Measurements from ENCODE around the gene TMEM53. TPM values are rescaled to one million over a fixed set of nuclear protein-coding genes. Genes with fewer than 3 reads are reported as not detected.

The TMEM53 gene
- total and polyA plus RNA-seq, 12 donors = 7.2 to 47.4 (median 12.6) TPM

- H3K36me3 ChIP-seq (replicated peaks in 1 of 2) = peaks cover 0 to 54% of the 10 kb centered on the region in 2 donors
Observed at GRCh38 chr1:44651069-44651468, 23.2 kb downstream of the TMEM53 start.

DNA sequence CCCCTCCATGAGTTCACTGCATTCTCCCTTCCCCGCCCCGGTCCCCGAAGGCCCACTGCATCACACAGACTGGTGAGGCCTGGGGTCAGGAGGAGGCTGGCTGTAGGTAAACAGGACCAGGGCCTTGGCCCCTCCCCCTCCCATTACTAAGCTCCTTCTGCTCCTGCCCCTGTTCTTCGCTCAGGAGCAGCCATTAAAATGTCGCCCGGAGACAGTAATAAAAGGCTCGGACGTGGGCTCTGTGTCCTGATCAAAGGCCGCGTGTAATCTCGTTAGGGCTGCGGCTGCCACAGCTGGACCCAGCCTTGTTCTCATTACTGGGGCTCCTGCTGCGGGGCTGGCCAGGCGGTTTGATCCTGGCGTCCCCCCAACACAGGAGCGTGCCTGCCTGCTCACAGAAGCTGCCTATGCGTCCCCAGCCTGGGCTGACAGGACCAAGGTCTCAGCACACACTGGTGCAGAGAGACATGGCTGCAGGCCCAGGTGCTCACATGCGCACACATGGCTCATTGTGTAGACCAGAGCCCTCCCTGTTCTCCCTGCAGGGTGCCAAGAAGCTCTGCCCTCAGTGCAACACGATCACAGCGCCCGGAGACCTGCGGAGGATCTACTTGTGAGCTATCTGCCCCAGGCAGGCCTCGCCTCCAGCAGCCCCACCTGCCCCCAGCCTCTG, 24.0 kb downstream of the TMEM53 start:
- intact Hi-C loops (cut with DNase I) = loop anchor here in 1 of 2 donors (5.0 kb wide), 1 partner anchor 38 kb away; no protein-coding TSS in a partner anchor

More at GRCh38 chr1:44651069-44651468, 23.2 kb downstream of the TMEM53 start:
- no peak overlapping the region for H3K4me3 ChIP-seq
- intact Hi-C loops (cut with DNase I) = loop anchor here in 1 of 2 donors (5.0 kb wide), 1 partner anchor 39 kb away; no protein-coding TSS in a partner anchor
- no peak for TF ChIP-seq CTCF (IDR thresholded peaks at IDR 0.05)
- TF ChIP-seq POLR2A (IDR thresholded peaks at IDR 0.05) = no peak
- H3K27me3 ChIP-seq = no peaks in the 10 kb centered on the region
- no peak for DNase-seq
- 82 to 96% (median 86%) methylated on average over 8 of the region's 8 CpGs for WGBS, 4 donors
- H3K9me3 ChIP-seq (replicated peaks in 1 of 3) = no peaks in the 10 kb centered on the region
- no peak overlapping the region for H3K27ac ChIP-seq
- H3K4me1 ChIP-seq (replicated peaks in 1 of 2) = peaks cover 7% of the 10 kb centered on the region in 2 donors

GRCh38 chr1:44649788-44650158, 24.5 kb downstream of the TMEM53 start:
- no peak for DNase-seq
- H3K36me3 ChIP-seq (replicated peaks in 1 of 2) = peaks cover 0 to 67% of the 10 kb centered on the region in 2 donors
- intact Hi-C loops (cut with DNase I) = loop anchor here in 1 of 2 donors (5.0 kb wide), 1 partner anchor 37 kb away; no protein-coding TSS in a partner anchor
- no peaks in the 10 kb centered on the region for H3K9me3 ChIP-seq (replicated peaks in 1 of 3)
- H3K27ac ChIP-seq = peak overlapping the region in 1 of 5 donors; percentile 30
- H3K4me3 ChIP-seq = no peak overlapping the region
- peaks cover 19 to 20% of the 10 kb centered on the region in 2 donors for H3K4me1 ChIP-seq (replicated peaks in 1 of 2)
- 88 to 93% (median 90%) methylated on average over 7 to 13 of the region's 13 CpGs for WGBS, 4 donors
- TF ChIP-seq CTCF (IDR thresholded peaks at IDR 0.05) (no peak), POLR2A (IDR thresholded peaks at IDR 0.05) (no peak)
- no peaks in the 10 kb centered on the region for H3K27me3 ChIP-seq

More for the DNA sequence above, 24.0 kb downstream of the TMEM53 start:
- WGBS, 4 donors = 84 to 95% (median 88%) methylated on average over 13 to 23 of the region's 23 CpGs
- Histone ChIP-seq H3K36me3 (replicated peaks in 1 of 2) (peaks cover 0 to 62% of the 10 kb centered on the region in 2 donors), H3K4me3 (no peak overlapping the region), H3K27ac (peak overlapping the region in 1 of 5 donors; percentile 30), H3K9me3 (replicated peaks in 1 of 3) (no peaks in the 10 kb centered on the region), H3K27me3 (no peaks in the 10 kb centered on the region), H3K4me1 (replicated peaks in 1 of 2) (peaks cover 14 to 15% of the 10 kb centered on the region in 2 donors)
- TF ChIP-seq POLR2A (IDR thresholded peaks at IDR 0.05) = no peak
- no peak for TF ChIP-seq CTCF (IDR thresholded peaks at IDR 0.05)
- DNase-seq = peak in 1 of 7 donors; percentile 87

DNA sequence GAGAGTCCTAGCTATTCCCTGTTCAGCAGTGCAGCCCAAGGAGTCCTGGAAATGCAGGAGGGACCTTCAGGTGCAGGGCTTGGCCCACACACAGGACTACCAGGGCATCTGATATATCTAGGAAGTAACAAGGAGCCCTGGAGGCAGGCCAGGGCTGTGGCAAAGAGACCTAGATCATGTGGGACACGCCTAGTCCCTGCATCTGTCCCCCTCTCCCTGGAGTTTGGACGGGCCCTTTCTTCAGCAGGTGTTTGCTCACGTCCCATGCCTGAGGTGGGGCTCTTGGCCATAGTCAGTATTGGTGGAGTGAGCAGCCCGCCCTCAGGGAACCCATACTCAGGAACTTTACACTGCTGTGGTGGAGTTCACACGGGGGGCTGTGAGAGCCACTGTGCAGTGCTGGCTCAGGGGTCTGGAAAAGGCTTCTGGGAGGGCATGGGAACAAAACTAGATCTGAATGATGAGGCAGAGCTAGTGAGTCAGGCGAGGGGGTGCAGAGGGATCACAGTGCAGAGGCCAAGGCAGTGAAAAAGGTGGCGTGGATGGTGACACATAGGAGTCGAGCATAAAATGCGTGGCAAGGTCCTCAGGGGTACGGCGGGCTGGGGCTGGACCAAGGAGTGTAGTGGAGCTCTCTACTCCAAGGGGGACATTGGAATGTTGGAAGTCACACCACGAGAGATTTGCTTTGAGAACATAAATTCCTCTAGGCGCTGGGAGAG, 25.6 kb downstream of the TMEM53 start:
- no peak for TF ChIP-seq CTCF (IDR thresholded peaks at IDR 0.05)
- no peak for TF ChIP-seq POLR2A (IDR thresholded peaks at IDR 0.05)
- no peak overlapping the region for H3K27ac ChIP-seq
- no peak overlapping the region for H3K4me3 ChIP-seq
- WGBS, 4 donors = 91 to 94% (median 92%) methylated on average over 12 to 13 of the region's 13 CpGs
- peaks cover 23 to 29% of the 10 kb centered on the region in 2 donors for H3K4me1 ChIP-seq (replicated peaks in 1 of 2)
- no peaks in the 10 kb centered on the region for H3K27me3 ChIP-seq
- H3K36me3 ChIP-seq (replicated peaks in 1 of 2) = peaks cover 0 to 70% of the 10 kb centered on the region in 2 donors
- intact Hi-C loops (cut with DNase I) = no loop called here
- no peak for DNase-seq
- H3K9me3 ChIP-seq (replicated peaks in 1 of 3) = no peaks in the 10 kb centered on the region
